A549 (cell line): ENCODE data around the gene UBE2H. TPM values are rescaled to one million over a fixed set of nuclear protein-coding genes. Genes with fewer than 3 reads are reported as not detected.

Experiments
- ATAC-seq, 2 experiments: fragments of 200-7000 bp in 1 of 2; fragments of >200 bp in 1 of 2; cut with Nextera tagmentation in 1 of 2; cut with Tn5 transposase in 1 of 2; 3 replicates each; pipeline versions ENCODE4 v1.8.0 to v1.9.1; 2018 to 2020; ENCODE audit warnings: mild to moderate bottlenecking in 1 of 2, moderate library complexity in 1 of 2
- CTCF ChIA-PET: fragments of 300-600 bp; sonication (Branson Sonifier 250); formaldehyde crosslinking; extraction: SDS; loops from one replicate; lab custom pipeline; 2021; ENCODE audit warnings: antibody characterized with exemption, inconsistent platforms; lab: Yijun Ruan, JAX
- POLR2A ChIA-PET: fragments of 350-600 bp; formaldehyde crosslinking; extraction: SDS; loops from one replicate; lab custom pipeline; 2021; ENCODE audit warnings: antibody characterized with exemption, inconsistent platforms; lab: Yijun Ruan, JAX
- DNase-seq, 2 experiments: peaks; one replicate each; pipeline versions ENCODE4 v3.0.0 to v3.0.0-alpha.2; 2011 to 2016; ENCODE audit warnings: low read depth in 1 of 2, low spot score in 1 of 2
- FAIRE-seq: peaks from 2 replicates; lab custom pipeline; 2011; peaks lifted over from hg19 to GRCh38; lab: Jason Lieb, UNC
- H3K27ac ChIP-seq, 2 experiments: fragments of >200 bp; sonication (Bioruptor Twin); formaldehyde crosslinking; 3 replicates each; pipeline ENCODE4 v1.5.1; 2016 to 2017
- H3K4me1 ChIP-seq: fragments of >200 bp; sonication (Bioruptor Twin); formaldehyde crosslinking; 3 replicates; pipeline ENCODE4 v1.6.1; 2016
- H3K4me2 ChIP-seq: fragments of >200 bp; sonication (Bioruptor Twin); formaldehyde crosslinking; 3 replicates; pipeline ENCODE4 v1.6.1; 2016
- H3K4me3 ChIP-seq: fragments of >200 bp; sonication (Bioruptor Twin); formaldehyde crosslinking; 3 replicates; pipeline ENCODE4 v1.5.1; 2016
- H3K9me3 ChIP-seq: fragments of >200 bp; sonication (Bioruptor Twin); formaldehyde crosslinking; 3 replicates; pipeline ENCODE4 v1.6.1; 2016
- BHLHE40 ChIP-seq: IDR thresholded peaks from 2 replicates; pipeline ENCODE4 v1.6.1; 2012; ENCODE audit warnings: low read depth, low read length, inconsistent platforms
- CBX2 ChIP-seq: fragments of 200-600 bp; sonication (generic); IDR thresholded peaks from 2 replicates; pipeline ENCODE4 v1.6.1; 2016; ENCODE audit warnings: low read depth, mild to moderate bottlenecking, borderline replicate concordance
- CEBPB ChIP-seq, 2 experiments: fragments of >200 bp in 1 of 2; sonication (Bioruptor Twin) in 1 of 2; formaldehyde crosslinking in 1 of 2; IDR thresholded peaks; 2 replicates each; pipeline ENCODE4 v1.6.1; 2012 to 2016
- CHD4 ChIP-seq: fragments of 200-600 bp; sonication (generic); IDR thresholded peaks from 2 replicates; pipeline ENCODE4 v1.6.1; 2016; ENCODE audit warnings: antibody characterized with exemption, mild to moderate bottlenecking, borderline replicate concordance
- FOSL2 ChIP-seq, 2 experiments: fragments of 450-650 bp in 1 of 2; fragments of >200 bp in 1 of 2; sonication (Bioruptor Twin) in 1 of 2; formaldehyde crosslinking; IDR thresholded peaks; 2 replicates each; pipeline versions ENCODE4 v1.5.0 to v1.6.1; 2016 to 2020; ENCODE audit warnings: mild to moderate bottlenecking in 1 of 2, moderate library complexity in 1 of 2
- FOXS1 ChIP-seq: fragments of 250-450 bp; sonication (Bioruptor Pico); IDR thresholded peaks from 2 replicates; pipeline ENCODE4 v1.5.0; 2020; ENCODE audit warnings: mild to moderate bottlenecking, moderate library complexity
- HEYL ChIP-seq: fragments of 250-450 bp; sonication (Bioruptor Pico); IDR thresholded peaks from 2 replicates; pipeline ENCODE4 v1.8.0; 2021; ENCODE audit warnings: mild to moderate bottlenecking, moderate library complexity
- JUN ChIP-seq, 2 experiments: fragments of >200 bp; sonication (Bioruptor Twin); formaldehyde crosslinking; IDR thresholded peaks; 2 replicates in 1 of 2; 3 replicates in 1 of 2; pipeline ENCODE4 v1.6.1; 2016 to 2017
- MAZ ChIP-seq: fragments of 150-350 bp; IDR thresholded peaks from 2 replicates; pipeline ENCODE4 v1.6.1; 2014; ENCODE audit warnings: antibody characterized with exemption, low read depth, low read length, borderline replicate concordance
- MYC ChIP-seq: IDR thresholded peaks from 2 replicates; pipeline ENCODE4 v1.6.1; 2012; ENCODE audit warnings: mild to moderate bottlenecking, inconsistent platforms, low read length, improper control_type of control experiment, borderline replicate concordance
- NPAS2 ChIP-seq: fragments of 250-450 bp; sonication (Bioruptor Pico); IDR thresholded peaks from 2 replicates; pipeline ENCODE4 v1.8.0; 2022; ENCODE audit warnings: mild to moderate bottlenecking, moderate library complexity, borderline replicate concordance
- PHF8 ChIP-seq: fragments of 200-600 bp; sonication (generic); IDR thresholded peaks from 2 replicates; pipeline ENCODE4 v1.6.1; 2016; ENCODE audit warnings: low read depth, mild to moderate bottlenecking, antibody characterized with exemption, moderate library complexity, borderline replicate concordance
- RNF2 ChIP-seq: fragments of 200-600 bp; sonication (generic); IDR thresholded peaks from 2 replicates; pipeline ENCODE4 v1.6.1; 2016; ENCODE audit warnings: low read depth, mild to moderate bottlenecking, antibody characterized with exemption, moderate library complexity, borderline replicate concordance
- SMC3 ChIP-seq: fragments of >200 bp; sonication (Bioruptor Twin); formaldehyde crosslinking; IDR thresholded peaks from 3 replicates; pipeline ENCODE4 v1.6.1; 2018; ENCODE audit warnings: inconsistent platforms
- TP53 ChIP-seq: fragments of 250-450 bp; sonication (Bioruptor Pico); IDR thresholded peaks from 2 replicates; pipeline ENCODE4 v1.5.0; 2021; ENCODE audit warnings: mild to moderate bottlenecking, moderate library complexity
- ZC3H11A ChIP-seq: fragments of 450-650 bp; IDR thresholded peaks from 2 replicates; pipeline ENCODE4 v1.6.1; 2014; ENCODE audit warnings: antibody characterized with exemption, mild to moderate bottlenecking
- ZSCAN20 ChIP-seq: fragments of 250-450 bp; sonication (Bioruptor Pico); IDR thresholded peaks from 2 replicates; pipeline ENCODE4 v1.8.0; 2022; ENCODE audit warnings: mild to moderate bottlenecking, moderate library complexity
- WGBS: methylation state at CpG from one replicate; pipeline ENCODE4 v1.1.6; 2017; ENCODE audit errors: missing lambda C conversion rate; 5-methylcytosine and 5-hydroxymethylcytosine counted together
- polyA plus RNA-seq, 4 experiments: library from polyadenylated mRNA; depleted of rRNA in 3 of 4; stranded (reverse); fragments of >200 nt; fragmentation: RNase III in 1 of 4; extraction: RNeasy Plus Mini Kit Qiagen cat#74134 plus additional on column Dnase treatment in 1 of 4; gene quantifications; 2 replicates in 3 of 4; 3 replicates in 1 of 4; pipeline ENCODE4 v1.2.3, GENCODE V29; 2011 to 2017
- TF ChIP-seq, protein P1 (sequence below): IDR thresholded peaks from 2 replicates; pipeline ENCODE4 v1.6.1; 2012
- TF ChIP-seq, protein P2 (sequence below): fragments of >200 bp; sonication (Bioruptor Twin); formaldehyde crosslinking; IDR thresholded peaks from 3 replicates; pipeline ENCODE4 v1.5.1; 2016
- TF ChIP-seq, protein P3 (sequence below): fragments of >200 bp; sonication (Bioruptor Twin); formaldehyde crosslinking; IDR thresholded peaks from 2 replicates; pipeline ENCODE4 v1.6.1; 2016
- TF ChIP-seq, protein P4 (sequence below): IDR thresholded peaks from 2 replicates; pipeline ENCODE4 v1.6.1; 2012; ENCODE audit warnings: low read depth, borderline replicate concordance
- TF ChIP-seq, protein P5 (sequence below): fragments of 250-450 bp; sonication (Bioruptor Pico); IDR thresholded peaks from 2 replicates; pipeline ENCODE4 v1.5.0; 2021; ENCODE audit warnings: mild to moderate bottlenecking, moderate library complexity, borderline replicate concordance
- TF ChIP-seq, protein P6 (sequence below): fragments of 150-350 bp; IDR thresholded peaks from 2 replicates; pipeline ENCODE4 v1.6.1; 2014; ENCODE audit warnings: low read depth, mild to moderate bottlenecking, low read length
- TF ChIP-seq, protein P7 (sequence below): fragments of >200 bp; sonication (Bioruptor Twin); formaldehyde crosslinking; IDR thresholded peaks from 3 replicates; pipeline ENCODE4 v1.6.1; 2016
- TF ChIP-seq, protein P8 (sequence below): IDR thresholded peaks from 2 replicates; pipeline ENCODE4 v1.6.1; 2012

UBE2H gene
- polyA plus RNA-seq, 2 of the 4 experiments (the other 2 are of a cell fraction) = 73.5 to 99.2 TPM

DNA sequence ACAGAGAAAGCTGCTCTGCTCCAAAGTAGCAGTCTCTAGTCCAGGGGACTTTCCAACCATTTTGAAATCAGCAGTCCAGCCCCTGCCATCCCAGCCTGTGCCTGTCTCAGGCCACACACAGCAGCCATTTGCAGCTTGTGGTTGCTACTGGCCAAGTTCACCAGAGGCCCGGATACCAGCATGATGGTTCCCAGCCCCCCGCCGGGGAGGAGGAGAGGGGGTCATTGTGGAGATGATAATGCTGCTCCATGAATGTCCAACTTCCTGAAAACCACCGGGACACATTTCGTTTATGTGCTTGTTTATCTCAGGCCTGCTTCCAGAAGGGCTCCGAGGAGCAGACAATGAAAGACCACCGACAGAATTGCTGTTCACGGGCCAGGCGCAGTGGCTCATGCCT lies 160.0 kb downstream of the UBE2H start:
- TF ChIP-seq, protein P1, sequence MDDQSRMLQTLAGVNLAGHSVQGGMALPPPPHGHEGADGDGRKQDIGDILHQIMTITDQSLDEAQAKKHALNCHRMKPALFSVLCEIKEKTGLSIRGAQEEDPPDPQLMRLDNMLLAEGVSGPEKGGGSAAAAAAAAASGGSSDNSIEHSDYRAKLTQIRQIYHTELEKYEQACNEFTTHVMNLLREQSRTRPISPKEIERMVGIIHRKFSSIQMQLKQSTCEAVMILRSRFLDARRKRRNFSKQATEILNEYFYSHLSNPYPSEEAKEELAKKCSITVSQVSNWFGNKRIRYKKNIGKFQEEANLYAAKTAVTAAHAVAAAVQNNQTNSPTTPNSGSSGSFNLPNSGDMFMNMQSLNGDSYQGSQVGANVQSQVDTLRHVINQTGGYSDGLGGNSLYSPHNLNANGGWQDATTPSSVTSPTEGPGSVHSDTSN = no peak
- TF ChIP-seq, protein P2, sequence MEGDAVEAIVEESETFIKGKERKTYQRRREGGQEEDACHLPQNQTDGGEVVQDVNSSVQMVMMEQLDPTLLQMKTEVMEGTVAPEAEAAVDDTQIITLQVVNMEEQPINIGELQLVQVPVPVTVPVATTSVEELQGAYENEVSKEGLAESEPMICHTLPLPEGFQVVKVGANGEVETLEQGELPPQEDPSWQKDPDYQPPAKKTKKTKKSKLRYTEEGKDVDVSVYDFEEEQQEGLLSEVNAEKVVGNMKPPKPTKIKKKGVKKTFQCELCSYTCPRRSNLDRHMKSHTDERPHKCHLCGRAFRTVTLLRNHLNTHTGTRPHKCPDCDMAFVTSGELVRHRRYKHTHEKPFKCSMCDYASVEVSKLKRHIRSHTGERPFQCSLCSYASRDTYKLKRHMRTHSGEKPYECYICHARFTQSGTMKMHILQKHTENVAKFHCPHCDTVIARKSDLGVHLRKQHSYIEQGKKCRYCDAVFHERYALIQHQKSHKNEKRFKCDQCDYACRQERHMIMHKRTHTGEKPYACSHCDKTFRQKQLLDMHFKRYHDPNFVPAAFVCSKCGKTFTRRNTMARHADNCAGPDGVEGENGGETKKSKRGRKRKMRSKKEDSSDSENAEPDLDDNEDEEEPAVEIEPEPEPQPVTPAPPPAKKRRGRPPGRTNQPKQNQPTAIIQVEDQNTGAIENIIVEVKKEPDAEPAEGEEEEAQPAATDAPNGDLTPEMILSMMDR = no peak
- no peak for TF ChIP-seq NPAS2
- no peak for TF ChIP-seq HEYL (CRISPR knock-in tag)
- no peak for TF ChIP-seq TP53 (CRISPR knock-in tag)
- no peak for TF ChIP-seq BHLHE40
- TF ChIP-seq, protein P3, sequence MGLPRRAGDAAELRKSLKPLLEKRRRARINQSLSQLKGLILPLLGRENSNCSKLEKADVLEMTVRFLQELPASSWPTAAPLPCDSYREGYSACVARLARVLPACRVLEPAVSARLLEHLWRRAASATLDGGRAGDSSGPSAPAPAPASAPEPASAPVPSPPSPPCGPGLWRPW = no peak
- no peak for TF ChIP-seq JUN (IDR thresholded peaks at IDR 0.05)
- no peak for TF ChIP-seq CBX2
- WGBS = 74% methylated on average over 9 of the region's 9 CpGs
- no peak for FAIRE-seq

DNA sequence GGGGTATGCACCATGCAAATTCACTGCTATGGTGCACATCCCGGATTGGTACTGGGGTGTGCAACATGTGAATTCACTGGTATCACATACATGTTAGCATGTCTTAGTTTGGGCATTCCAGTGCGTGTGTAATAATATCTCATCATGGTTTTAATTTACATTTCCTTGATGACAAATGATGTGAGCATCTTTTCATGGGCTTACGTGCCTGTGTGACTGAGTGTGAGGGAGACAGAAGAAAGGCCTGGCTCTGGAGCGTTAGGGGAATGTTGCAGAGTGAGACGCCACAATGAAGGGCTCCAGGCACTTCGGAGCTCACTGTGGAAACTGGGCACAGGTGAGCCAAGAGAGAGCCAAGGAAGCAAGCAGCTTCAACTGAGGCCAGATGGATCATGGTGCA lies 162.6 kb downstream of the UBE2H start:
- 80% methylated on average over 6 of the region's 6 CpGs for WGBS
- Histone ChIP-seq H3K27ac (no peak overlapping the region), H3K4me3 (no peak overlapping the region), H3K4me1 (no peaks in the 10 kb centered on the region), H3K9me3 (no peaks in the 10 kb centered on the region), H3K4me2 (no peak overlapping the region)
- ChIA-PET POLR2A (no interaction called here), CTCF (interaction anchor here (0.6 to 2.3 kb wide), 4 partner anchors 9 to 220 kb away, joined by 3 to 5 read pairs (median 4); no protein-coding TSS in a partner anchor)
- TF ChIP-seq CBX2 (no peak), CEBPB (IDR thresholded peaks at IDR 0.05) (no peak), TP53 (CRISPR knock-in tag) (no peak), MAZ (no peak), PHF8 (no peak), CHD4 (no peak)
- DNase-seq (no peak), FAIRE-seq (no peak), ATAC-seq (no peak)

More for the DNA sequence above, 160.0 kb downstream of the UBE2H start:
- H3K4me2 ChIP-seq = no peak overlapping the region
- no peaks in the 10 kb centered on the region for H3K4me1 ChIP-seq
- no peak overlapping the region for H3K4me3 ChIP-seq
- no peak for DNase-seq
- CTCF ChIA-PET = interaction anchor here (0.6 kb wide), 1 partner anchor 47 kb away, joined by 3 read pairs; no protein-coding TSS in a partner anchor
- POLR2A ChIA-PET = no interaction called here
- no peak; a peak in 2 of 6 replicates for ATAC-seq
- no peak overlapping the region for H3K27ac ChIP-seq
- H3K9me3 ChIP-seq = no peaks in the 10 kb centered on the region

DNA sequence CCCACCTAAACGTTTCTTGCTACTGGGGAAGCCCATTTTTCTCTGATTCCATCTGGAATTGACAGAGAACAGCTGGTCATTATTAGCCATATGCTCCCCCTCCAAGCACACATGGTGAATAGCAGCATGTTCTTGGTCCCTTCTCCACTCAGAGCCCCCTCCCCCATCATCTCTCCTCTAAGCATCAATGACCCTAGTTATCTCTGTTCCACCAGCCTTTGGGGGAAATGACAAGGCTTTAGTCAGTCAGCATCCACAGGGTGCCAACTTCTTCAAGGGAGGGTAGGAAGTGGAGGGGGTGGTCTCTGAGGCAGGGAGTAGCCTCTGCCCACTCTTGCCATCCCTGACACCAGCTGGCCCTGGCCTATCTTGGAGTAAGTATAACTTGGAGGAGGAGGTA lies 163.1 kb downstream of the UBE2H start:
- Histone ChIP-seq H3K27ac (no peak overlapping the region), H3K4me1 (no peaks in the 10 kb centered on the region)
- POLR2A ChIA-PET = no interaction called here
- no peak for DNase-seq
- TF ChIP-seq FOSL2 (IDR thresholded peaks at IDR 0.05) (no peak), FOSL2 (CRISPR knock-in tag; IDR thresholded peaks at IDR 0.05) (no peak), SMC3 (no peak), MYC (no peak), RNF2 (no peak), FOXS1 (CRISPR knock-in tag) (no peak), ZC3H11A (no peak), ZSCAN20 (CRISPR knock-in tag) (no peak), CHD4 (no peak)
- TF ChIP-seq, protein P4, sequence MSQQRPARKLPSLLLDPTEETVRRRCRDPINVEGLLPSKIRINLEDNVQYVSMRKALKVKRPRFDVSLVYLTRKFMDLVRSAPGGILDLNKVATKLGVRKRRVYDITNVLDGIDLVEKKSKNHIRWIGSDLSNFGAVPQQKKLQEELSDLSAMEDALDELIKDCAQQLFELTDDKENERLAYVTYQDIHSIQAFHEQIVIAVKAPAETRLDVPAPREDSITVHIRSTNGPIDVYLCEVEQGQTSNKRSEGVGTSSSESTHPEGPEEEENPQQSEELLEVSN = no peak
- TF ChIP-seq, protein P5, sequence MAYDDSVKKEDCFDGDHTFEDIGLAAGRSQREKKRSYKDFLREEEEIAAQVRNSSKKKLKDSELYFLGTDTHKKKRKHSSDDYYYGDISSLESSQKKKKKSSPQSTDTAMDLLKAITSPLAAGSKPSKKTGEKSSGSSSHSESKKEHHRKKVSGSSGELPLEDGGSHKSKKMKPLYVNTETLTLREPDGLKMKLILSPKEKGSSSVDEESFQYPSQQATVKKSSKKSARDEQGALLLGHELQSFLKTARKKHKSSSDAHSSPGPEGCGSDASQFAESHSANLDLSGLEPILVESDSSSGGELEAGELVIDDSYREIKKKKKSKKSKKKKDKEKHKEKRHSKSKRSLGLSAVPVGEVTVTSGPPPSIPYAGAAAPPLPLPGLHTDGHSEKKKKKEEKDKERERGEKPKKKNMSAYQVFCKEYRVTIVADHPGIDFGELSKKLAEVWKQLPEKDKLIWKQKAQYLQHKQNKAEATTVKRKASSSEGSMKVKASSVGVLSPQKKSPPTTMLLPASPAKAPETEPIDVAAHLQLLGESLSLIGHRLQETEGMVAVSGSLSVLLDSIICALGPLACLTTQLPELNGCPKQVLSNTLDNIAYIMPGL (CRISPR knock-in tag) = no peak
- TF ChIP-seq, protein P6, sequence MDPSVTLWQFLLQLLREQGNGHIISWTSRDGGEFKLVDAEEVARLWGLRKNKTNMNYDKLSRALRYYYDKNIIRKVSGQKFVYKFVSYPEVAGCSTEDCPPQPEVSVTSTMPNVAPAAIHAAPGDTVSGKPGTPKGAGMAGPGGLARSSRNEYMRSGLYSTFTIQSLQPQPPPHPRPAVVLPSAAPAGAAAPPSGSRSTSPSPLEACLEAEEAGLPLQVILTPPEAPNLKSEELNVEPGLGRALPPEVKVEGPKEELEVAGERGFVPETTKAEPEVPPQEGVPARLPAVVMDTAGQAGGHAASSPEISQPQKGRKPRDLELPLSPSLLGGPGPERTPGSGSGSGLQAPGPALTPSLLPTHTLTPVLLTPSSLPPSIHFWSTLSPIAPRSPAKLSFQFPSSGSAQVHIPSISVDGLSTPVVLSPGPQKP = no peak
- TF ChIP-seq, protein P7, sequence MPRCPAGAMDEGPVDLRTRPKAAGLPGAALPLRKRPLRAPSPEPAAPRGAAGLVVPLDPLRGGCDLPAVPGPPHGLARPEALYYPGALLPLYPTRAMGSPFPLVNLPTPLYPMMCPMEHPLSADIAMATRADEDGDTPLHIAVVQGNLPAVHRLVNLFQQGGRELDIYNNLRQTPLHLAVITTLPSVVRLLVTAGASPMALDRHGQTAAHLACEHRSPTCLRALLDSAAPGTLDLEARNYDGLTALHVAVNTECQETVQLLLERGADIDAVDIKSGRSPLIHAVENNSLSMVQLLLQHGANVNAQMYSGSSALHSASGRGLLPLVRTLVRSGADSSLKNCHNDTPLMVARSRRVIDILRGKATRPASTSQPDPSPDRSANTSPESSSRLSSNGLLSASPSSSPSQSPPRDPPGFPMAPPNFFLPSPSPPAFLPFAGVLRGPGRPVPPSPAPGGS = no peak
- TF ChIP-seq, protein P8, sequence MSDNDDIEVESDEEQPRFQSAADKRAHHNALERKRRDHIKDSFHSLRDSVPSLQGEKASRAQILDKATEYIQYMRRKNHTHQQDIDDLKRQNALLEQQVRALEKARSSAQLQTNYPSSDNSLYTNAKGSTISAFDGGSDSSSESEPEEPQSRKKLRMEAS = no peak
- TF ChIP-seq, all 56 proteins: peak for 0
- Histone ChIP-seq H3K4me3 (no peak overlapping the region), H3K9me3 (no peaks in the 10 kb centered on the region), H3K4me2 (no peak overlapping the region)
- ATAC-seq (no peak), FAIRE-seq (no peak)
- CTCF ChIA-PET = interaction anchor here (0.7 to 2.3 kb wide), 4 partner anchors 9 to 221 kb away, joined by 3 to 5 read pairs (median 4); no protein-coding TSS in a partner anchor
- WGBS = 55% methylated on average over 1 of the region's 1 CpG
